Breast epithelium (tissue), 4 donors: Measurements from ENCODE around the gene ST6GALNAC3. TPM values are rescaled to one million over a fixed set of nuclear protein-coding genes. Genes with fewer than 3 reads are reported as not detected.

ENCODE experiments used
- DNase-seq, 2 donors: peaks; one replicate each; pipeline ENCODE4 v3.0.0-alpha.2; 2019; ENCODE audit warnings: low spot score in 2 of 2
- H3K27ac ChIP-seq, 2 donors: fragments of 200-600 bp; sonication (generic) in 1 of 2; one replicate each; pipeline ENCODE4 v1.5.1; 2016 to 2019; ENCODE audit warnings: mild to moderate bottlenecking in 1 of 2
- H3K27me3 ChIP-seq, 2 donors: fragments of 200-600 bp; sonication (generic) in 1 of 2; one replicate each; pipeline versions ENCODE4 v1.5.1 to v1.6.0; 2017 to 2019; ENCODE audit warnings: control low read depth in 1 of 2, mild to moderate bottlenecking in 1 of 2
- H3K36me3 ChIP-seq: fragments of 200-600 bp; one replicate; pipeline ENCODE4 v1.5.1; 2019
- H3K4me1 ChIP-seq, 2 donors: fragments of 200-600 bp; sonication (generic); one replicate each; pipeline ENCODE4 v1.5.1; 2016 to 2019; ENCODE audit warnings: control low read depth in 1 of 2
- H3K4me3 ChIP-seq, 3 donors: fragments of 200-600 bp; sonication (generic); 1 replicate in 2 of 3; 2 replicates in 1 of 3; pipeline ENCODE4 v1.5.1; 2016 to 2019; ENCODE audit warnings: mild to moderate bottlenecking in 3 of 3, moderate library complexity in 2 of 3
- H3K9me3 ChIP-seq, 2 donors: fragments of 200-600 bp; sonication (generic) in 1 of 2; one replicate each; pipeline ENCODE4 v1.5.1; 2016 to 2019; ENCODE audit warnings: control low read depth in 1 of 2
- CTCF ChIP-seq, 3 donors: fragments of 450-650 bp; IDR thresholded peaks; one replicate each; pipeline ENCODE4 v1.5.1; 2016 to 2017; ENCODE audit warnings: antibody characterized with exemption in 3 of 3, mild to moderate bottlenecking in 3 of 3, moderate library complexity in 3 of 3
- POLR2A ChIP-seq: fragments of 450-650 bp; IDR thresholded peaks from one replicate; pipeline ENCODE4 v1.6.1; 2016; ENCODE audit warnings: antibody characterized with exemption, mild to moderate bottlenecking, moderate library complexity
- POLR2AphosphoS5 ChIP-seq, 3 donors: sonication (generic); formaldehyde crosslinking; IDR thresholded peaks; one replicate each; pipeline ENCODE4 v1.6.1; 2017; ENCODE audit warnings: antibody characterized with exemption in 3 of 3
- intact Hi-C: fragments of 100-400 bp; cut with DNase I; formaldehyde crosslinking; loops from one replicate; pipeline ENCODE4 v1.15.1; 2023; ENCODE audit warnings: low total_unique reads
- total RNA-seq, 3 donors: library from RNA; depleted of rRNA; stranded (reverse); fragments of >200 nt; gene quantifications; one replicate each; pipeline ENCODE4 v1.1.0, GENCODE V29; 2016

ST6GALNAC3 gene
- total RNA-seq, 3 donors from 2014 or later, result 4.1 to 14.4 (median 8.5) TPM

GRCh38 chr1:76225526-76225925 lies 151.0 kb downstream of the ST6GALNAC3 start:
- no peak overlapping the region for H3K27ac ChIP-seq
- TF ChIP-seq POLR2AphosphoS5 (IDR thresholded peaks at IDR 0.05), result no peak
- no peaks in the 10 kb centered on the region for H3K27me3 ChIP-seq
- no peak overlapping the region for H3K4me3 ChIP-seq
- H3K9me3 ChIP-seq, result no peaks in the 10 kb centered on the region
- H3K4me1 ChIP-seq, result no peaks in the 10 kb centered on the region
- intact Hi-C loops, result no loop called here
- no peaks in the 10 kb centered on the region for H3K36me3 ChIP-seq
- DNase-seq, result no peak

GRCh38 chr1:76227621-76228020 lies 153.1 kb downstream of the ST6GALNAC3 start:
- H3K27me3 ChIP-seq, result no peaks in the 10 kb centered on the region
- H3K4me3 ChIP-seq, result no peak overlapping the region
- H3K4me1 ChIP-seq, result no peaks in the 10 kb centered on the region
- intact Hi-C loops, result loop anchor here (2.0 kb wide), 1 partner anchor 43 kb away; no protein-coding TSS in a partner anchor
- H3K36me3 ChIP-seq, result no peaks in the 10 kb centered on the region
- H3K9me3 ChIP-seq, result no peaks in the 10 kb centered on the region
- no peak overlapping the region for H3K27ac ChIP-seq
- no peak for DNase-seq
- no peak for TF ChIP-seq POLR2A
- TF ChIP-seq CTCF (IDR thresholded peaks at IDR 0.05), result no peak
- no peak for TF ChIP-seq POLR2AphosphoS5 (IDR thresholded peaks at IDR 0.05)

- Histone ChIP-seq H3K4me1 (no peaks in the 10 kb centered on the region), H3K36me3 (no peaks in the 10 kb centered on the region), H3K27ac (no peak overlapping the region), H3K27me3 (no peaks in the 10 kb centered on the region), H3K4me3 (no peak overlapping the region), H3K9me3 (no peaks in the 10 kb centered on the region)
- intact Hi-C loops, result loop anchor here (2.0 kb wide), 1 partner anchor 41 kb away; no protein-coding TSS in a partner anchor
- TF ChIP-seq POLR2AphosphoS5 (IDR thresholded peaks at IDR 0.05) (no peak), CTCF (IDR thresholded peaks at IDR 0.05) (no peak), POLR2A (no peak)
- DNase-seq, result no peak
Observed at GRCh38 chr1:76229279-76230005, 154.9 kb downstream of the ST6GALNAC3 start.

- DNase-seq, result no peak
- intact Hi-C loops, result no loop called here
Observed at GRCh38 chr1:76230842-76231281, 156.3 kb downstream of the ST6GALNAC3 start.

GRCh38 chr1:76231320-76231719 lies 156.8 kb downstream of the ST6GALNAC3 start:
- no peaks in the 10 kb centered on the region for H3K4me1 ChIP-seq
- no peaks in the 10 kb centered on the region for H3K36me3 ChIP-seq
- H3K4me3 ChIP-seq, result no peak overlapping the region
- TF ChIP-seq POLR2AphosphoS5 (IDR thresholded peaks at IDR 0.05) (no peak), POLR2A (no peak), CTCF (IDR thresholded peaks at IDR 0.05) (no peak)
- H3K27ac ChIP-seq, result no peak overlapping the region
- intact Hi-C loops, result no loop called here
- DNase-seq, result no peak
- H3K9me3 ChIP-seq, result no peaks in the 10 kb centered on the region
- no peaks in the 10 kb centered on the region for H3K27me3 ChIP-seq

More at GRCh38 chr1:76230842-76231281, 156.3 kb downstream of the ST6GALNAC3 start:
- no peak overlapping the region for H3K27ac ChIP-seq
- H3K36me3 ChIP-seq, result no peaks in the 10 kb centered on the region
- no peak overlapping the region for H3K4me3 ChIP-seq
- no peak for TF ChIP-seq CTCF (IDR thresholded peaks at IDR 0.05)
- no peak for TF ChIP-seq POLR2A
- no peak for TF ChIP-seq POLR2AphosphoS5 (IDR thresholded peaks at IDR 0.05)
- no peaks in the 10 kb centered on the region for H3K4me1 ChIP-seq
- no peaks in the 10 kb centered on the region for H3K9me3 ChIP-seq
- H3K27me3 ChIP-seq, result no peaks in the 10 kb centered on the region
